Hematopoietic multipotent progenitor cell treated with erythropoietin and hydrocortisone succinate and interleukin-3 and kit ligand, for 8 days (in vitro differentiated cells): ENCODE data around the gene TGM1.
A peak's percentile ranks its signal among the peaks of the same experiment; 100 is the strongest.
"Not testable (repeated sequence)": the region's sequence is repeated elsewhere in the genome, so short reads cannot be mapped to it uniquely, and the experiment has no call there.

Experiments used
- DNase-seq: peaks from one replicate; pipeline ENCODE4 v3.0.0-alpha.2; 2015

Gene TGM1

DNA sequence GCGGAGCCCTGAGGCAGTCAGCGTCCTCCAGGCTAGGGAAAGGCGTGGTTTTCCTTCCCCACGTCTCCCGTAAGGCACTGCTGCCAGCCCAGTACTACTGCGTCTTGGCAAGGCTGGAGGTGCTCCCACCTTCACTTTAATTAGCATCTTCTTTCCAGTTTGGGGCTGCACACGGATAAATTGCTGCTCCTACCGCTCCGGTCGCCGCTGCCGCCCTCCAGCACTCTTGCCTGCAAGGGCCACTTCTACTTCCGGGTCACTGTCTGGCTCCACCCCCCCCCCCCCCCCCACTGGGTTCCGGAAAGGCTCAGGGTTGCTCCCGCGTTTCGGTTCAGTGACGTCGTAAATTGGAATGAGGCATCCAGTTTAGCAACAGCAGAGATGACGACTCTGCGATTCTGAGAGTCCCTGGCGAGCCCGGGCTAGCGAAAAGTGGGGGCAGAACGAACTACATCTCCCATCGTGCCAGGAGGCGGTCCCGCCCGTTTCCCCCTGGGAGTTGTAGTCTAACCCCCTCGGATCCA is 30.8 kb downstream of the TGM1 start, which contains the start of gene NEDD8:
Gene NEDD8 (minus strand): TSS at position 247 of the 524 bp plus-strand sequence. CDS start 100 bp downstream, at position 147.
- peak; percentile 94 for DNase-seq

DNA sequence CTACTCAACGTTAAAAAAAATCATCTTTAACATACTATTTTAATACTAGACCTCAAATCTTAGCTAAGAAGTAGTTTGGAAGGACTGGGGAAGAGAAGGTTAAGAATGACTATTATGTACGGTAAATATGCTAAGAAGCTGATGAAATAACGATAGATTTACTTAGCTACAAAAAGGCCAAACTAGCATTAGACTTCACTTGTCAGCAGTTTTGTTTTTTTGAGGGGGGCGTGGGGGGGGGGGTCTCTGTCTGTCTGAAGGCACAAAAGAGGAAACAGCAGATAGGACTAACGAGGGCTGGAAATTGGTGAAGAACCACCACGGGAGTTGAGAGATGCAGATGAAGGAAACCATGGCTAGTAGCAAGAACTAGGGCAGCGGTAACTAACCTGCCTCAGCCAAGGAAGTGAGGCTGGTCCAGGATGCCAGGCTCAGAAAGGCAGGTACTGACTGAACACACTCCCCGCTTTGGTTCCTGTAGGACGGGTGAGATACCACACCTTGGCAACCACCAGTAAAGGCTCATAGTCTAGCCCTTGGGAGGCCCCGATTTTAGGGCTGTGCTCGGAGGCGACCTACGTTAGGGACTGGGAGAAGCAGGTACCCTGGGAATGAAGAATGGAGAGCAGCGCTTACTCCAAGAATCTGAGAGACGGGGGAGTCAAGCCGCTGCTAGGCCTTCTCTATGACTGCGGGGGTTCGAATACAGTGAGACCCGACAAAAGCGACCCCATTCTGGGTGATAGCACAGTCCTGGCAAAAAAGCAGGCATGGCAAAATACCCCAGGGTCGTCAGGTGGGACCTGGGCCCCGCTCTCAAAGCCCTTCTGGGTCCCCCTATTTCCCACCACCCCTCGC is 31.5 kb downstream of the TGM1 start:
- DNase-seq, result peak; percentile 39

DNA sequence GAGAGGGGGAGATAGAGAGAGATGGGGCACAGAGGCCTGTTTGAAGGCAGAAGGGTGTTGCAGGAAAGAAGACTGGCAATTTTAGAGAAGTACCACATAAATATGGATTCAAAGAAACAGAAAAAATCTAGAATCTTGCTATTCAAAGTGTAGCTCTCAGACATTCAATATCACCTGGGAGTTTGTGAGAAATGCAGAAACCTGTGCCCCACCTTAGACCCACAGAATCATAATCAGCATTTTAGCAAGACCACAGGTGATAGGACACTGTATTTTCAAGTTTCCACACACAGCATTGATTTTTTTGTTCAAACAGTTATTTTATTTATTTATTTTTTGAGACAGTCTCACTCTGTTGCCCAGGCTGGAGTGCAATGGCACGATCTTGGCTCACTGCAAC is 34.1 kb downstream of the TGM1 start:
- DNase-seq, result no peak

DNA sequence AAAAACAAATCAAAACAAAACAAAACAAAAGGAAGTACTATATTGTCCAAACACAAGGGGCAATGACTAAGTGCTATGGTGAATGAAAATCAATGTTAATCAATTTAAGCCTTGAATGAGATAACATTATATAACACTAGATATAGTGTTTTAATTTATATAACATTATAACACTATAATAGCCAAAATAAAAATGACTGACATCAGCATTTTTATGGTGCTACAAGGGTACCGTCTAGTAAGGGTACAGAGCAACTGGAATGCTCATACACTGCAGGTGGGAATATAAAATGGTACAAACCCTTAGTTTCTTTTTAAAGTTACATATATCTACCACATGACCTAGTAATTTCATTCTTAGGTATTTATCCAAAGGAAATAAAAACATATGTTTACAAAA is 36.5 kb downstream of the TGM1 start:
- no peak for DNase-seq

DNA sequence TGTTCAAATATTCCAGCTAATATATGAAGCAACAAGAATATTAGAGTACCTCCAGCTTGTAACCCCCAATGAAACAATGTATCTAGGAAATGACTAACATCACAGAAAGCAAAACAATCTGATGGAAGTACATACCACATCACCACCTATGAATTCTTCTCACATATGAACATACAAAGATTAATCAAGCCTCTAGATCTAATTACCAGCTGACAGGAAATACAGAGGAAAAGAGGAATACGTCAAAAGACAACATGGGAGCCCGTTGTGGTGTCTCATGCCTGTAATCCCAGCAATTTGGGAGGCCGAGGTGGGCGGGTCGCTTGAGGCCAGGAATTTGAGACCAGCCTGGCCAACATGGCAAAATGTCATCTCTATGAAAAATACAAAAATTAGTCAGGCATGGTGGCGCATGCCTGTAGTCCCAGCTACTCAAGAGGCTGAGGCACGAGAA is 38.3 kb downstream of the TGM1 start:
- DNase-seq, result no peak

DNA sequence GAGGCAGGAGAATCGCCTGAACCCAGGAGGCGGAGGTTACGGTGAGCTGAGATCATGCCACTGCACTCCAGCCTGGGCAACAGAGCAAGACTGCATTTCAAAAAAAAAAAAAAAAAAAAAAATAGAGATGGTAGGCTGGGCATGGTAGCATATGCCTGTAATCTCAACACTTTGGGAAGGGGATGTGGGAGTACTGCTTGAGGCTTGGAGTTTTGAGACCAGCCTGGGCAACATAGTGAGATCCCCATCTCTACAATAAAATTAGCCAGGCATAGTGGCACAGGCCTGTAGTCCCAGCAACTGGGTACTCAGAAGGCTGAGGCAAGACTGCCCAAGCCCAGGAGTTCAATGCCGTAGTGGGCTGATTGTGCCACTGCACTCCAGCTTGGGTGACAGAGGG is 40.0 kb downstream of the TGM1 start:
- DNase-seq, result not testable (repeated sequence)

DNA sequence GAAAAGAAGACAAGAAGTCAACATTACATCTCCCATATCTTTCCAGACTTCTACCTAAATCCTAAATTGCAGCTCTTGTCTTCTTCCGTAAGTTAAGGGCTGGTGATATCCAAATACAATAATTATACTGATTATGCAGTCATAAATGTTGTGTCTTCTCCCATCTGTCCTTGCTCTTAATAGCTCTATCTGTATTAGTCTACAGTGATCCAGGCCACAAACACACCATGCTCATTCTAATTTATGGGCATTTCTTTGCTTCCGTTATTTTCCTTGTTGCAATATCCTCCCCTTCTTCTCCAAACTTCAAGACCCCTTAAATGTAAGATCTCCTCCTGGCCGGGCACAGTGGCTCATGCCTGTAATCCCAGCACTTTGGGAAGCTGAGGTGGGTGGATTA is 43.5 kb downstream of the TGM1 start:
- no peak for DNase-seq

DNA sequence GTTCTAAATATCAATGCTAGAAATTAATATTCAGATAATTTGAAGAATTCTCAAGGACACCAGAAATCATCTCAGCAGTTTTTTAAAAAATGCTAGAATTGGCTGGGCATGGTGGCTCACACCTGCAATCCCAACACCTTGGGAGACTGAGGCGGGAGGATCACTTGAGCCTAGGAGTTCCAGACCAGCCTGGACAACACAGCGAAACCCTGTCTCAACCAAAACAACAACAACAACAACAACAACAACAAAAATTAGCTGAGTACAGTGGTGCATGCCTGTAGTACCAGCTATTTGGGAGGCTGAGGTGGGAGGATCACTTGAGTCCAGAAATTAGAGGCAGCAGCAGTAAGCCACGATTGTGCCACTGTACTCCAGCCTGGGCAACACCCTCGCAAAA is 43.9 kb downstream of the TGM1 start:
- no peak for DNase-seq

DNA sequence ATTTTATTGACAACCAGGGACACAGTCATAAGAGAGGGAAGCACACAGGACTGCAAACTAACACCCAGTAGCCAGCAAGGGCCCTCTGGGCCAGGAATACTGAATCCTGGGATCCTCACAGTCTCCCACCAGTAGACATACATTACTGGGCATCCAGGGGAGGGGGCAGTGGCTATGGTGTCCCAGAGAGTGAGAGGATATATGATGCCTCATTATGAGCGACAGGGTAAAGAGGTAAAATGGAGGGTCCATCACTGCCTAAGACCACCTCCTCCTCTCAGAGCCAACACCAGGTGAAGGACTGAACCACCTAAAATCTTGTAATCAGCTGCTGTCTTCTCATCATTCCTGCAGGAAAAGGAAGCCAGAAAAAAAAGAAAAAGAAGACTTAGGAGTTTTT is 46.1 kb downstream of the TGM1 start:
- DNase-seq, result not testable (repeated sequence)

DNA sequence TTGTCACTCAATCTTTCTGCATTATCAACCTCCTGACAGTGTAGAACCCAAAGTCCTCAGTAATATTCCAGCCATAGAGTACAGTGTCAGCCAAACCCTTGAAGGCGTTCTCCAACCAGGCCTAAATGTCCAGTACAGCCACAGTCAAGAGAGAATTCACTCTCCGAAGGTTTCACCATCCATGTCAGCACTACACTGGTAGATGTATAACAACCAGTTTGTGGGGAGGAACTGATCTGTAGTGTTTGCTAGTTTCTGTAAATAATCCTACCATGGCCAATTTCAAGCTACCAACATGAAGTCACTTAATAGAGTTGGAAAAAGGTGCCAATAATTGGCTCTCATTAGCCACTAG is 46.7 kb downstream of the TGM1 start:
- DNase-seq, result no peak

DNA sequence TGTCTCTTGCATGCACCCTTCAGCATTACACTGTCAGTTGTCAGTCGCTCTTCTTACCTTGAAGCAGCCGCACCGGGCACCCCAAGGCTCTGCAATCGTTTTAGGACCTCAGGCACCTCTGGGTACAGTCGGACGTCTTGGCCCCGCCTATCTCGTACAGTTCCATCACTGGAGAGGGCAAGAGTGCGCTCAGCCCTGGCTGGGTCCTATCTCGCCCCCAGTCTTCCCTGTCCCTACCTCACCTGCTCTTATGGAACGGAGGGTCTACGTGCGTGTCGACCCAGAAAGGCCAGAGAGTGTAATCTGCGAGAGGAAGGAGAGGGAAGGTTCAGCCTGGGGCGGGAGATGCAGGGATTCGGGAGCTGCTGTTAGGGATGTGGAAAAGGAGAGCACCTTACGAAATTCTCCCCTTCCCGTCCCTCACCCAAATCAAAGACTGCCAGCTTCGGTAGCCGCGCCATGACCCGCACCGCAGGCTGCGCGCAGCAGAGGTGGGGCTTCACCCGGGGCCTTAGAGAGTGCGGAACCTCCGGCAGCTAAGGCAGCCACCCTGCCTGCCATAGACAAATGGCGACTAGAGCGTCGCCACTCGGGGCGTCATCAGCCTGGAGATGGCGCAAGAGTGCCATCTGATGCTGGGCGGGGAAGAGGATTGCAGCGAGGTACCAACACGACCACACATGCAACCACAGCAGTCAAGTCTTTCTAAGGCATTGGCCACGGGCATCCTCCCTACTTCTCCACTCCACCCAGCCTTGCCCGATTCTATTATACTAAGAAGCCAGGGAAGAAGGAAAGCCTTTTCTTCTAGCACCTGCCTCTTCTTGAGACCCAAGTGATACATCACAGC is 47.3 kb downstream of the TGM1 start, which contains the start of gene MDP1:
Gene MDP1 (minus strand): TSS at position 572 of the 850 bp plus-strand sequence. CDS start 111 bp downstream, at position 461.
- peak; percentile 91 for DNase-seq

DNA sequence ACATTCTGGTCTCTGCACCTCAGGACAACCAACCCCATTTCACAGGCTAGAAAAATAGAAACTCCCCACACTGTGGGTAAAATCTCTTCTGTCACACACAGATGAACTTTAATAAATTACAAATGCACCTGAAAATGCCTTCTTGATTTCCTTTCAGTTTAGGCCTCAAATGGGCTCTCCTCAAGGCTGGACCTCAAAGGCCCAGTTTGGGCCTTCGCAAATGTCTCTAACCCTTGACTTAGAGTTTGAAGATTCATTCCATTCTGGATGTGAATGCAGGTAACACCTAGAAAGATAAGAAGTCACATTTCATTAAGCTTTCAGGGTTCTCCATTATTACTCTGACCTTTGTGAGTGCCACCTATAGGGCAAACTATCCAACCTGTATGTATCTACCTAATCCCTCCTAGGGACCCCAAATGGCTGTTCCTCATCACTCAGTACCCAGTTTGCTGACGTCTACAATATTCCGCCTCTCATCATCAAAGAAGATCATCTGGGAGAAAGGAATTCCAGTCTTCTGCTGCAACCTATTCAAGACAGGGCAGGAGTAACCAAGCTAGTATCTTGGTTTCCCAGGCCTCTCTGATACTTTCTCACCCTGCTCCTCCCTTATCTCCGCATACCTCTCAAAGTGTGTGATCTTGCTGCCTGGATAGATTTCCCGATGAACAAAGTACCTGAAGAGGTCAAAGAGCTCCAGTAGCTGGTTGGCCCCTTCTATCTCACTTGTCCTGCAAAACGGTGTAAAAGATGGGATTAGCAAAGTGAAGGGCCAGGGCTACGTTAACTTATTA is 48.9 kb downstream of the TGM1 start:
- peak; percentile 31 for DNase-seq

DNA sequence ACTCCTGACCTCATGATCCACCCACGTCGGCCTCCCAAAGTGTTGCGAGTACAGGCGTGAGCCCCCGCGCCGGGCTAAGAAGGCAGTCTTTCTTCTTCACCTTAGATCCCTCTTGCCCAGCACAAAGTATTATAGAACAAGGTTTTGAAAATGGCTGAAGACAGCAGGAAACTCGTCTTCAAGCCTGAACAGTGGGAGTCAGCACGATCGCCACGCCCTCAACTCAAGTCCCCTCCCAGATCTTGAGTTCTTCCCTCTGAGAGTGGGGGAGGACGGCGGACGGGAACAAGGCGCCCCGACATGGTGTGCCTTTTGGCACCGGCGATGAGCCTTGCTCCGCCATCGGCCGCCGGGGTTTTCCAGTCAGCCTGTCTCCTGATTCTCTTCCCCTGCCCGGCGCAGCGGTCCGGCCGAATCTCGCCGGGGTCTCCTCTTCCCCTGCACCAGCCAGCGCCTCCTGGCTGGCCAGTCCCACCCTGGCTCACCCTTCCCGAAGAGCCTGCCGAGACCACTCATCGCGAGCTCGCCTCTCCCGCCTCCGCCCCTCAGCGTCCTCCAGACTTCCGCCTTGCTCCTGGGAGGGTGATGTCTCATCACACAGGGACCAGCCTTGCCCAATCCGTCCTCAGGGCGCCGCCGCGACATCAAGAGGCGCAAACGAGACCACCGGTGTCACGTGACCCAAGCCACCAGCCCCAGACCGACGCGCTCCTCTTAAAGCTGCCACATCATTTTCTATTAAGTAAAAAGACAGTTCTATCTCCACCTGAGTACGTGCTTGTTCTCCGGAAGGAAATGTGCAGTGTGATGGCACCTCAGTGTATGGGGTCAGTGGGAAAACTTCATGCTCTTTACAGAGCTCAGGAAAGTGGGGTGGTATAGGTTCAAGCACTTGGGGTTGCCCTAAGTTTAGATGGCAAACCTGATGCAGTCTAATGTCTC is 49.8 kb downstream of the TGM1 start, which contains the start of gene CHMP4A:
Gene CHMP4A (minus strand): TSS at position 565 of the 942 bp plus-strand sequence. CDS start 49 bp downstream, at position 516.
- peak; percentile 99 for DNase-seq

DNA sequence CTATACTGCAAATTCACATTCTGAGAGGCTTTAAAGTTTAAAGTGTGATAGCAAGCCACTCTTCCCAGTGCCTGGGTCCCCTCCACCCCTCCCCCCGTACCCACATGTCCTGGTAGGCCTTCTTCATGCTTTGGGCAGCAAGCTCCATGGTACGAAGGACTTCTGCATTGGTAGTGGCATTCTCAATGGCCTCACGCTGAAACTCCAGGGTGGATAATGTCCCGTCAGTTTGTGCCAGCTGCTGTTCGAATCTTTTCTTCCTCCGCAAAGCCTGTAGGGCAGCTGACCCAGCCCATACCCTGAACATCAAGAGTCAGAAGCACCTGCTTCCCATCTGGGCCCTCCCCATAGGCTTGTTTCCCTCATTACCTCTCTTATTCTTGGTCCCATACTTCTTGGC is 51.7 kb downstream of the TGM1 start:
- DNase-seq, result no peak

DNA sequence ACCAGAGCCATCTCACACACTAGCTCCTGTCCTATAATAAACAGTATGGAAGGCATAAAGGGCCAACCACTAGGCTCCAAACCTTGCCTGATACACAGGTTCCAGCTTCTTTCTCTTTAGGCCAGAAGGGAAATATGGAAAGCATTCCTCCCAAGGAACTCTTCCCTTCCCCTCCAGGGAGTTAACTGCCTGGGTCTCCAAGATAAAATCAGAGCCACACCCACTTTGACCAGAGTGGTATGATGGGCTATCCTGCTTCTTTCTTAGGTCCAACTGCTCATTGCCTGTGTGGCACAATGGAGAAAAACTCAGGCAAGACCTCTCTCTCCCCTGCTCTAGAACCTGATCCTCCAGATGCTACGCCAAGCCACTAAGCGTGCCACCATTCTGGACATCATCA is 55.4 kb downstream of the TGM1 start:
- DNase-seq, result no peak

DNA sequence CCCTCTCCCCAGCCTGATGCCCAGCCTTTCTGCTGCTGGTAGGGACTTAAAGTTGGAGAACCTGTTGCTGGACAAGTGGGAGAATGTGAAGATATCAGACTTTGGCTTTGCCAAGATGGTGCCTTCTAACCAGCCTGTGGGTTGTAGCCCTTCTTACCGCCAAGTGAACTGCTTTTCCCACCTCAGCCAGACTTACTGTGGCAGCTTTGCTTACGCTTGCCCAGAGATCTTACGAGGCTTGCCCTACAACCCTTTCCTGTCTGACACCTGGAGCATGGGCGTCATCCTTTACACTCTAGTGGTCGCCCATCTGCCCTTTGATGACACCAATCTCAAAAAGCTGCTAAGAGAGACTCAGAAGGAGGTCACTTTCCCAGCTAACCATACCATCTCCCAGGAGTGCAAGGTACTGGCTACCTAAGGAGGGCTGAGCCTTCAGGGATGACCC is 55.8 kb downstream of the TGM1 start:
- DNase-seq, result no peak

DNA sequence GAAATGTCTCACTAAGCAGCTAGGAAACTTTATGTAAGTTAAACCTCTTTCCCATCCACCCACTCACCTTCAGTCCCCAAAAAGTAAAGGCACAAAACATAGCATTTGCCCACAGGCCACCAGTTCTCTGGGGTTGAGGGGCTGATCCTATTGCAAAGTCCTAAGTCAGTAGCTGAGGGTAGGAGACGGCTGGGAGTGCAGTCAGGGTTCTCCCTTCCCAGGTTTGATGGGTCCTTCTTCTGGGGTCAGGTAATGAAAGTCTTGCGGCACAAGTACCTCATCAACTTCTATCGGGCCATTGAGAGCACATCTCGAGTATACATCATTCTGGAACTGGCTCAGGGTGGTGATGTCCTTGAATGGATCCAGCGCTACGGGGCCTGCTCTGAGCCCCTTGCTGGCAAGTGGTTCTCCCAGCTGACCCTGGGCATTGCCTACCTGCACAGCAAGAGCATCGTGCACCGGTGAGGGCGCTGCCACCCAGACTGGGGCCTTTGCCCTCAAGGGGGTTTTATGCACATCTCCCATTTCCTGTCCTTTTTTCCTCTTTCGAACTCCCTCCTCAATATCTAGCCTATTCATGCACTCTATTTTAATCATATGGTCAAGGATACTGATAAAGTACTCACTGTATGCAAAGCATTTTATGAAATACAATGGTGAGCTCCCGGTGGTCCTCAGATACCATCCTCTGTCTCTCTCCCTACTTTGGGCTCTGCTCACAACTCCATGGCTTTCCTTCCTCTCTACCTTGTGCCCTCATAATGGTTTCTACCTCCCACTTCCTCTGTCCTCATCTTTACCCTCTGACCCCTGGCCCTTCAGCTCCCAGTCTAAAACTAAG is 56.5 kb downstream of the TGM1 start:
- DNase-seq, result no peak

DNA sequence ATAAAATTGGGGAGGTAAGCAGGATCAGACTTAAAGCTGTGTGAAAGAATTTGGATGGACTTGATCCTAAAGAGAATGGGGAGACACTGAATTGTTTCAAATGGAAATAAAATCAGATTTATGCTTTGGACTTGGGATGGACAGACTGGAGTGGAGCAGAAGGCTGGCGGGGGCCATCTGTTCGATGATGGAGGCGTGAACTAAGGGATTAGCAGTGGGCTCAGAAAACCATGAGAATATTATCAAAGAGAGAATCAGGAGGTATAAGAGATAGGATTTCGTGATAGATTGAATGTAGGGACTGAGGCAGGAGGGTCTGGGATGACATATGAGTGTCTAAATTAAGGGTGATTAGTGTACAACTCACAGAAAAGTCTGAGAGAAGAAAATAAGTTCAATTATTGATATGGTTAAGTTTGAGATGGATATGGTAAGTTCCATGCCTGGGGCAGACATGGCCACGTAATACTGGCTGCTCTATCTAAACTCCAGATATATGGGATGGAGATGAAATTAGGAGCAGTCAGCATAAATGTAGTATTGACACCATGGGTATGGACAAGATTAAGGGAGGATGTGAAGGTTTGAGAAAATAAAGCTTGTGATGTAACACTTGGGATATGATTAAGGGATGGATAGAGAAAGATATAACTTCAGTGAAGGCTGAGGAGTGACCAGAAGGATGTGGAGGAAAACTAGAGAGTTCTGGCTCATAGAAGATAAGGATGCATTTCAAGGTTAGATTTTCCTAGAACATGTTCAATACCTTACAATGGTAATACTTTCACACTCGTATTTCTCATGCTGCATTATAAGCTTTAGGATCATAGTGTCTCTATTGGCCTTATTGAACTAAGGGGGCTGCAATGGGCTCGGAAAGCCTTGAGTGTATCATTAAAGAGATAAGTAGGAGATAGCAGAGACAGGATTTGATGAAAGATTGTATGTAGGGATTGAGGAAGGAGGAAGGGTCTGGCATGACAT is 58.5 kb downstream of the TGM1 start:
- DNase-seq, result no peak
